Testis (tissue), 3 donors: ENCODE results near the gene LGALS12. TPM values are rescaled to one million over a fixed set of nuclear protein-coding genes. Genes with fewer than 3 reads are reported as not detected.
"Not testable (repeated sequence)": the region's sequence is repeated elsewhere in the genome, so short reads cannot be mapped to it uniquely, and the experiment has no call there.

Source experiments
- DNase-seq: peaks from one replicate; pipeline ENCODE4 v3.0.0-alpha.2; 2019
- H3K27ac ChIP-seq, 2 donors: fragments of 200-600 bp; sonication (generic); one replicate each; pipeline ENCODE4 v1.5.1; 2019
- H3K27me3 ChIP-seq: fragments of 200-600 bp; sonication (generic); one replicate; pipeline ENCODE4 v1.5.1; 2019
- H3K36me3 ChIP-seq: fragments of 200-600 bp; sonication (generic); one replicate; pipeline ENCODE4 v1.5.1; 2017; ENCODE audit warnings: low read depth; ENCODE audit errors: missing control alignments
- H3K4me1 ChIP-seq: fragments of 200-600 bp; sonication (generic); one replicate; pipeline ENCODE4 v1.5.1; 2019
- H3K4me3 ChIP-seq, 2 donors: fragments of 200-600 bp; sonication (generic); one replicate each; pipeline ENCODE4 v1.5.1; 2017 to 2019
- H3K9me3 ChIP-seq: fragments of 200-600 bp; sonication (generic); one replicate; pipeline ENCODE4 v1.5.1; 2017
- POLR2A ChIP-seq: fragments of 450-650 bp; IDR thresholded peaks from one replicate; pipeline ENCODE4 v1.6.1; 2017; ENCODE audit warnings: antibody characterized with exemption, mild to moderate bottlenecking, moderate library complexity
- WGBS, 2 donors: methylation state at CpG; one replicate each; pipeline ENCODE4 v1.1.5; 2018; 5-methylcytosine and 5-hydroxymethylcytosine counted together
- intact Hi-C: fragments of 100-400 bp; cut with DNase I; formaldehyde crosslinking; loops from one replicate; pipeline ENCODE4 v1.15.1; 2023; ENCODE audit warnings: low total_unique reads
- polyA plus RNA-seq: library from polyadenylated mRNA; stranded (reverse); fragments of 350-450 nt; fragmentation: Illumina TruSeq; extraction: RNeasy Lipid Tissue Mini Kit (QIAGEN cat#74804); gene quantifications from one replicate; pipeline ENCODE4 v1.2.3, GENCODE V29; 2014; ENCODE audit warnings: low read depth, low replicate concordance; ENCODE audit not compliant: insufficient read depth
- total RNA-seq, 2 donors: library from RNA; depleted of rRNA; stranded (reverse); fragments of >200 nt; gene quantifications; one replicate each; pipeline ENCODE4 v1.2.3, GENCODE V29; 2016
- TF ChIP-seq, protein P1 (sequence below), 3 experiments: fragments of 450-650 bp in 2 of 3; fragments of 200-600 bp in 1 of 3; sonication (generic) in 1 of 3; IDR thresholded peaks; one replicate each; pipeline ENCODE4 v1.5.1; 2016 to 2019; ENCODE audit warnings: antibody characterized with exemption in 3 of 3, mild to moderate bottlenecking in 2 of 3, moderate library complexity in 1 of 3

LGALS12 gene
- total and polyA plus RNA-seq, 3 donors from 2014 or later = 0.37 TPM; not detected in 2

DNA sequence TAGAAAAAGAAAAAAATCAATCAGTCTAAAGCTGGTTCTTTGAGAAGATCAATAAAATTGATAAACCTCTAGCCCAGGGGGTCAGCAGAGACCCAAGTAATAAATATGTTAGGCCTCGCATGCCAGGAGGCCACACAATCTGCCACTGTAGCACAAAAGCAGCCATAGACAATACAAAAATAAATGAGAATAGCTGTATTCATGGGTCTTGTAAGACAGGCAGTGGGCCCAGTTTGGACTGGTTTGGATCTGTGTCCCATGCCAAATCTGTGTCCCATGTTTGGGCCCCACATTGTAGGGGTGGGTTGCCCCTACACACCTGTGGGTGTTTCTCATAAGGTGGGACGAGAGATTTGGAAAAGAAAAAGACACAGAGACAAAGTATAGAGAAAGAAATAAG lies 24.1 kb downstream of the LGALS12 start:
- TF ChIP-seq POLR2A = no peak
- TF ChIP-seq, protein P1, sequence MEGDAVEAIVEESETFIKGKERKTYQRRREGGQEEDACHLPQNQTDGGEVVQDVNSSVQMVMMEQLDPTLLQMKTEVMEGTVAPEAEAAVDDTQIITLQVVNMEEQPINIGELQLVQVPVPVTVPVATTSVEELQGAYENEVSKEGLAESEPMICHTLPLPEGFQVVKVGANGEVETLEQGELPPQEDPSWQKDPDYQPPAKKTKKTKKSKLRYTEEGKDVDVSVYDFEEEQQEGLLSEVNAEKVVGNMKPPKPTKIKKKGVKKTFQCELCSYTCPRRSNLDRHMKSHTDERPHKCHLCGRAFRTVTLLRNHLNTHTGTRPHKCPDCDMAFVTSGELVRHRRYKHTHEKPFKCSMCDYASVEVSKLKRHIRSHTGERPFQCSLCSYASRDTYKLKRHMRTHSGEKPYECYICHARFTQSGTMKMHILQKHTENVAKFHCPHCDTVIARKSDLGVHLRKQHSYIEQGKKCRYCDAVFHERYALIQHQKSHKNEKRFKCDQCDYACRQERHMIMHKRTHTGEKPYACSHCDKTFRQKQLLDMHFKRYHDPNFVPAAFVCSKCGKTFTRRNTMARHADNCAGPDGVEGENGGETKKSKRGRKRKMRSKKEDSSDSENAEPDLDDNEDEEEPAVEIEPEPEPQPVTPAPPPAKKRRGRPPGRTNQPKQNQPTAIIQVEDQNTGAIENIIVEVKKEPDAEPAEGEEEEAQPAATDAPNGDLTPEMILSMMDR (IDR thresholded peaks at IDR 0.05) = no peak
- no peaks in the 10 kb centered on the region for H3K27me3 ChIP-seq
- no peak overlapping the region for H3K4me3 ChIP-seq
- no peak for DNase-seq
- no peaks in the 10 kb centered on the region for H3K4me1 ChIP-seq
- intact Hi-C loops = no loop called here
- WGBS, 2 donors = 98% methylated on average over 2 of the region's 2 CpGs
- no peaks in the 10 kb centered on the region for H3K9me3 ChIP-seq
- H3K27ac ChIP-seq = no peak overlapping the region
- H3K36me3 ChIP-seq = no peaks in the 10 kb centered on the region

DNA sequence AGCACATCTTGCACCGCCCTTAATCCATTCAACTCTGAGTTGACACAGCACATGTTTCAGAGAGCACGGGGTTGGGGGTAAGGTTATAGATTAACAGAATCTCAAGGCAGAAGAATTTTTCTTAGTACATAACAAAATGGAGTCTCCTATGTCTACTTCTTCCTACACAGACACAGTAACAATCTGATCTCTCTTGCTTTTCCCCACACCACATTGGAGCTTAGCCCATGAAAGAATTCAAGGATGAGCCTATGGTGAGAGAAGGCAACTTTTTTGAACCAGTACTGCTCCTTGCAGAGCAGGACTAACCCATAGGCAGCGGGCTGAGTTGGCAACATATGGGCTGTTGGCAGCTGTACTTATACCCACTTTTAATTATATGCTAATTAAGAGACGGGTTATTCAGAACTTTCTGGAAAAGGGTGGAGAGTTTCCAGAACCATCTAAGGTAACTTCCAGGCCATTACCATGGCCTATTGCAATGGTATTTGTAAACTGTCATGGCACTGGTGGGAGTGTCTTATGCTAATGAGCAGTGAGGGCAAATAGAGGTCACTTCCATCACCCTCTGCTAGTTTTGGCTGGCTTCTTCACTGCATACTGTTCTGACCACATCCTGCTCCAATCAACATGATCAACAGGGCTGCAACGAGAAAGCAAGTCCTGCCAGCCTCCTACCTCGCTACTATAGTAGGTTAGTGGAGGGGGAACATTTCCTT lies 25.3 kb downstream of the LGALS12 start:
- whole genome bisulfite sequencing, 2 donors = 75 to 80% methylated on average over 4 to 5 of the region's 6 CpGs
- H3K36me3 ChIP-seq, H3K4me1 ChIP-seq, DNase-seq, H3K9me3 ChIP-seq, H3K27me3 ChIP-seq, H3K4me3 ChIP-seq, intact Hi-C loops, H3K27ac ChIP-seq: not testable (repeated sequence)

DNA sequence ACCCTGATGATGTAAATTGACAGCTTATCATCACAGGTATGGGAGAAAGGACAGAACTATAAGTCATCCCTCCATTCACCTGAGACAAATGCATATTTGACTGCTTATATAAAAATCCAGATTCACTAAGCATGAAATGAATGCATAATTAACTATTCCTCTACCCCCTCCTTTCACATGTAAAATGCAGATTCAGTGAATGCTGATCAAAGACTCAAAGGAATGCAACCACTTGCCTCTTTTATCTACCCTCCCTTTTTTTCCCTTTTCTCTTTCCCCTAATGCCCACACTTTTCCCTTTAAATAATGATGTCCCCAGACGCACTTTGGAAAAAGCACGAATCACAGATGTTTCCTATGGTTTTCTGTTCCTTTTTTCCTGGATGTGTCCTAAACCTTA lies 26.2 kb downstream of the LGALS12 start:
- TF ChIP-seq, protein P1 (IDR thresholded peaks at IDR 0.05) = no peak
- TF ChIP-seq POLR2A = no peak
- H3K27ac ChIP-seq = no peak overlapping the region

DNA sequence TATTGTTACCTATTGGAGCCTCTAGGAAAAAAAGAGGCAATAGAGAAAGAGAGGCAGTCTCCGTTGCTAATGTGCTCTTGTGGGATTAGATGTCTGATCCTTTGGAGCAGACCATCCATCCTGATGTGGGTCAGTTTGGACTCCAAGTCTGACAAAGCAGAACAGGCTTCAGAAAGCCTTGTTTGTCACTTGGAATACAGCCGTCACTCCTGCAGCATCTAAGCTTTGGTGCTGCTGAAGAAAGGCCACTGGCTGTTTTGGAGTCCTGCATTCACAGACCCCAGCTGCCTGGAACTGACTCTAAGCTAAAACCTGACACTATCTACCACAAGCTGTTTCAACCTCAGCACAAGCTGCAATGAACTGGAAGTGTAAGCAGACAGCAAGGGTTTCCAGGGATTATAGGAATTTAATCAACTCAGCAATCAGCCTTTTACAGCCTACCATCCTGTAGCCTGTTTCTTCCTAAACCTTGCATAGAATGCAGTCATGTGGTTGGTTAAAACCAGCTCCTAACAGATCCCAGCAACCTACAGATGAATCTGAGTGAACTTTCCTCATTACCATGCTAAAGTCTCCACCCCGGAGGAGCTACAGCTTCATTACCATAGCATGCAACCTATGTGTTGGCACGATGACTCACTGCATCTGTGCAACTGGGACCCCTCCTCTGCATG lies 27.1 kb downstream of the LGALS12 start:
- Histone ChIP-seq H3K4me1 (peaks cover 16% of the 10 kb centered on the region), H3K36me3 (no peaks in the 10 kb centered on the region), H3K27ac (no peak overlapping the region), H3K27me3 (no peaks in the 10 kb centered on the region), H3K9me3 (no peaks in the 10 kb centered on the region), H3K4me3 (no peak overlapping the region)
- intact Hi-C loops = no loop called here
- TF ChIP-seq POLR2A = no peak
- TF ChIP-seq, protein P1 (IDR thresholded peaks at IDR 0.05) = no peak
- WGBS, 2 donors = 84 to 96% methylated on average over 3 to 4 of the region's 4 CpGs
- no peak for DNase-seq

More for the DNA sequence above, 26.2 kb downstream of the LGALS12 start:
- Histone ChIP-seq H3K27me3 (no peaks in the 10 kb centered on the region), H3K4me3 (no peak overlapping the region), H3K36me3 (no peaks in the 10 kb centered on the region), H3K9me3 (no peaks in the 10 kb centered on the region), H3K4me1 (peaks cover 8% of the 10 kb centered on the region)
- WGBS, 2 donors = 85 to 91% methylated on average over 2 of the region's 2 CpGs
- intact Hi-C loops = no loop called here
- DNase-seq = no peak

DNA sequence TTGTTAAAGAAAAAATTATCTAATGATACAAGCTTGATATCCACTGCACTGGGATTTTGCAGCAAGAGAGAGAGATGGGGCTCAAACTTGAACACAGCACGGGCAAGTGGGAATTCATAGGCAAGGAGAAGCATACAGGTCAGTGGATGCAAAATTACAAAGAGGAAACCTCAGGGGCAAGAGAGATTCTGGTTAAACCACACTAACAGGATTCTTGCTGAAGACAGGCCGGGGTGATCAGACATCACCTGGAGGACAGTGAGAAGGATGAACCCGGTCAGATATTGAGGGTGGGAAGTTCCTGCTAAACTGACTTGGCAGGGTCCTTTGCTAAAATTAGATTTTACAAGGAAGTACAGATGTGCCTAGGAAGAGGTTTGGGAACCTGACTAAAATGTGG lies 28.2 kb downstream of the LGALS12 start:
- Histone ChIP-seq H3K27ac (no peak overlapping the region), H3K4me1 (peaks cover 22% of the 10 kb centered on the region), H3K4me3 (no peak overlapping the region), H3K9me3 (no peaks in the 10 kb centered on the region), H3K27me3 (no peaks in the 10 kb centered on the region), H3K36me3 (no peaks in the 10 kb centered on the region)
- TF ChIP-seq, protein P1 (IDR thresholded peaks at IDR 0.05) = no peak
- no peak for TF ChIP-seq POLR2A
- no peak for DNase-seq
- 85 to 92% methylated on average over 3 of the region's 3 CpGs for WGBS, 2 donors
- intact Hi-C loops = no loop called here
